Stomach smooth muscle (tissue), 2 donors: Measurements from ENCODE around the gene DCAF6.
A peak's percentile ranks its signal among the peaks of the same experiment; 100 is the strongest.

Experiments used
- H3K27ac ChIP-seq: one replicate; pipeline ENCODE4 v1.7.0; 2013; ENCODE audit warnings: mild to moderate bottlenecking, low read length, inconsistent platforms
- H3K27me3 ChIP-seq, 2 donors: one replicate each; pipeline ENCODE4 v1.7.0; 2013; ENCODE audit warnings: low read length in 2 of 2; ENCODE audit not compliant: insufficient read depth in 2 of 2, control insufficient read depth in 1 of 2
- H3K36me3 ChIP-seq, 2 donors: one replicate each; pipeline ENCODE4 v1.7.0; 2013; ENCODE audit warnings: low read length in 2 of 2; ENCODE audit not compliant: control insufficient read depth in 2 of 2, insufficient read depth in 2 of 2
- H3K4me1 ChIP-seq: one replicate; pipeline ENCODE4 v1.7.0; 2013; ENCODE audit warnings: low read length; ENCODE audit not compliant: control insufficient read depth, insufficient read depth
- H3K4me3 ChIP-seq, 2 donors: one replicate each; pipeline ENCODE4 v1.7.0; 2013; ENCODE audit warnings: low read length in 2 of 2
- H3K9ac ChIP-seq, 2 donors: one replicate each; pipeline ENCODE4 v1.7.0; 2013; ENCODE audit warnings: low read length in 2 of 2, mild to moderate bottlenecking in 1 of 2
- H3K9me3 ChIP-seq, 2 donors: one replicate each; pipeline ENCODE4 v1.7.0; 2013; ENCODE audit warnings: low read length in 2 of 2; ENCODE audit not compliant: control insufficient read depth in 2 of 2
- donor health status: healthy.
- donor health status: Pancreatic carcinoma.

The DCAF6 gene

GRCh38 chr1:168121401-168122011, 185.0 kb downstream of the DCAF6 start:
- Histone ChIP-seq H3K36me3 (peaks cover 0 to 2% of the 10 kb centered on the region in 2 donors), H3K9me3 (no peaks in the 10 kb centered on the region), H3K27me3 (no peaks in the 10 kb centered on the region), H3K4me1 (peaks cover 13% of the 10 kb centered on the region), H3K9ac (peak overlapping the region in 1 of 2 donors; percentile 36), H3K4me3 (peak overlapping the region in 1 of 2 donors; percentile 29), H3K27ac (peak overlapping the region; percentile 49)

- Histone ChIP-seq H3K9me3 (no peaks in the 10 kb centered on the region), H3K36me3 (no peaks in the 10 kb centered on the region), H3K27ac (no peak overlapping the region)
Measured at GRCh38 chr1:168125051-168125450, 188.6 kb downstream of the DCAF6 start.

More at GRCh38 chr1:168125051-168125450, 188.6 kb downstream of the DCAF6 start:
- Histone ChIP-seq H3K27me3 (no peaks in the 10 kb centered on the region), H3K4me1 (peaks cover 13% of the 10 kb centered on the region), H3K4me3 (no peak overlapping the region), H3K9ac (no peak overlapping the region)
